Spleen (tissue), 7 donors: ENCODE data around the gene TCF19.

Experiments used
- CTCF ChIP-seq, 11 experiments: fragments of 200-600 bp in 7 of 11; fragments of 450-650 bp in 4 of 11; sonication (generic) in 4 of 11; IDR thresholded peaks in 8 of 11; conservative IDR thresholded peaks in 3 of 11; 1 replicate in 7 of 11; 2 replicates in 4 of 11; pipeline versions ENCODE4 v1.4.0 to v1.8.0; 2016 to 2021; ENCODE audit warnings: antibody characterized with exemption in 11 of 11, inconsistent platforms in 4 of 11, mild to moderate bottlenecking in 1 of 11
- POLR2AphosphoS5 ChIP-seq, 3 donors: sonication (generic); formaldehyde crosslinking; IDR thresholded peaks; one replicate each; pipeline ENCODE4 v1.5.1; 2017; ENCODE audit warnings: antibody characterized with exemption in 3 of 3
- donor health status: DM: no; HTN: no; CAD: no; lungs with moderate emphysema.
- donor health status: DM: no; HTN: no; CAD: no.
- donor health status: DM: no; HTN: no; CAD: no.

GRCh38 chr6:31142361-31142761 is 16.0 kb upstream of the TCF19 start:
- no peak for TF ChIP-seq CTCF (IDR thresholded peaks at IDR 0.05 in 8 of 11, conservative IDR thresholded peaks at IDR 0.05 in 3 of 11)
- TF ChIP-seq POLR2AphosphoS5 (IDR thresholded peaks at IDR 0.05), result no peak
